Fibroblast of gingiva (primary cell): ENCODE data around the gene CD6.

Source experiments
- DNase-seq: peaks from one replicate; pipeline ENCODE4 v3.0.0-alpha.2; 2011; ENCODE audit warnings: low read depth

Gene CD6

DNA sequence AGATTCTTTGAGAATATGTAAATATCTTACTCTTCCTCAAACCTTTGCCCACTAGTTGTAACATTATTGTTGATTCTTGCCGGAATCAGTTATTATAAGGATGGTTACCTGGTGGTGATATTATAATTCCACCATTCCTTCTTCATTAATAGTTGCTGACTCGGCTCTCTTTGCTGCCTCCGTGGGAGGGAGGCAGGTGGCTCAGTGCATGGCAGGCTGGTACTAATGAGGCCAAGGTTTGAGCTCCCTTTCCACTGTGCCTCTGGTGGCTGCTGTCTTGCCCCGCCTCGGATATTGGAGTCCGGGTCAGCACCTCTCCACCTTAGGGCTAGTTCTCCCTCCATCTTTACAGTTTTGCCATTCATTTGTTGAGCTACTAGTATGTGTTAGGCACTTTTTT lies 12.7 kb downstream of the CD6 start:
- DNase-seq = no peak

DNA sequence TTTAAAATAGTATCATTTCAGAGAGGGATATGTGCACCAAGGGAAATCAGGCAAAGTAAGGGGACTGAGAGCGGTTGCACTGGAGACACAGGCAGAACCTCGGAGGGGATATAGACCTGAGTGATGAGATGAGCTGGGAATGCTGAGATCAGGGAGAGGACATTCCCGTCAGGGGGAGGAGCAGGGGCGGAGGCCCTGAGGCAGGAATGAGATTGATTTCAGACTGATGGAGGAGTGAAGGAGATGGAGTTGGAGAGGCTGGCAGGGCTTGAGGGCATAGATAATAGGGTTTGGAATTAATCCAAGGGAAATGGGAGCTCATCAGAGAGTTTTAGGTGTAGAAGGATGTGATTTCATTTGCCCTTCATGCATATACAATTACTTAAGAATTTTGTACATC lies 13.2 kb downstream of the CD6 start:
- no peak for DNase-seq

DNA sequence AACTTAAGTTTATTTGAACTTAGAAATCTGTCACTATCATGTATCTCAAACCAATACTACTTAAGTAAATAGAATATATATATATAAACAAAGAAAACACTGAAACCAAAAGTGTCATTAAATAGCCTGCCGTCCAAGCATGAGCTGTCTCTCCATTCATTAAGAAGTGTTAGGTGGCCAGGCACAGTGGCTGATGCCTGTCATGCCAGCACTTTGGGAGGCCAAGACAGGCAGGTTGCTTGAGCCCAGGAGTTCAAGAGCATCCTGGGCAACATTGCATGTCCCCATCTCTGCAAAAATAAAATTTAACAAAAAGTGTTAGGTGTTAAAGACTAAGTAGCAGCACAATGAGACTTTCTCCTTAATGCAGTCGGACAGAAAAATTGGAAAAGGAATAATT lies 14.0 kb downstream of the CD6 start:
- DNase-seq = no peak

DNA sequence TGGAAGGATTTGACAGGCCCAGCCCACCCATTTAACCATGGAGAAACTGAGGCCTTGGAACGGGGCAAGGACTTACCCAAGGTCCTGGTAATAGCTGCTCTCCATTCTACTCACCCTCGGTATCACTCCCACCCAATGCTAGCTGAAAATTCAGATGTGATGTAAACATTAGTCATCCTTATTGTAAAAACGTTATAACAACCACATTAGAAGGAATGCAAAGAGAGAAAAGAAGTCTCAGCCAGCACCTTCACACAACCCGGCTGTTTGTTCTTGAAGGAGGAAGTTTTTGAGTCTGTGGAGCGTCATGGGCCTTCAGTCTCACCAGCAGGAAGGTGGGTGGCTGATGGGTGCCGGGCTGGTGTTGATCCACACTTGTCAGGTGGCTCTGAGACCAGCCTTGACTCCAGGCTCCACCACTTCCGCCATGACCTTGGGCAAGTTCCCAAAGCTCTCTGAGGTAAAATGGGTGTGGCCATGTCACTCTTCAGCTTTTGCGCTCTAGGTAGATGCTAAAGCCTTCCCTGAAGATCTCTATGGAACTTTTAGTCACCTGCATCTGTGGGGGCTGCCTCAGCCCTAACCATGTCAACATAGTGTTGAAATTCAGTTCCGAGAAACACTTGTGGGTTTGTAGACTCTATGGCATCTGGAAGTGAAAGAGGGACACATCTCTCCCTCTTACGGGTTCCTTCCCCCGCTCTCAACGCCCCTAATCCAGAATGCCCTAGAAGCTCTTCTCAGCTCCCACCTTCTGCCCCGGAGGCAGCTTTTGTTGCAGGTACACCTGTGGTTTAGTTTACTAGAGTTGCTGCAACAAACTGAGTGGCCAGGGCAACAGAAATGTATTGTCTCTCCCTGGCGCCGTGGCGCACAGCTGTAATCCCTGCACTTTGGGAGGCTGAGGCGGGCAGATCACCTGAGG lies 14.8 kb downstream of the CD6 start:
- no peak for DNase-seq

DNA sequence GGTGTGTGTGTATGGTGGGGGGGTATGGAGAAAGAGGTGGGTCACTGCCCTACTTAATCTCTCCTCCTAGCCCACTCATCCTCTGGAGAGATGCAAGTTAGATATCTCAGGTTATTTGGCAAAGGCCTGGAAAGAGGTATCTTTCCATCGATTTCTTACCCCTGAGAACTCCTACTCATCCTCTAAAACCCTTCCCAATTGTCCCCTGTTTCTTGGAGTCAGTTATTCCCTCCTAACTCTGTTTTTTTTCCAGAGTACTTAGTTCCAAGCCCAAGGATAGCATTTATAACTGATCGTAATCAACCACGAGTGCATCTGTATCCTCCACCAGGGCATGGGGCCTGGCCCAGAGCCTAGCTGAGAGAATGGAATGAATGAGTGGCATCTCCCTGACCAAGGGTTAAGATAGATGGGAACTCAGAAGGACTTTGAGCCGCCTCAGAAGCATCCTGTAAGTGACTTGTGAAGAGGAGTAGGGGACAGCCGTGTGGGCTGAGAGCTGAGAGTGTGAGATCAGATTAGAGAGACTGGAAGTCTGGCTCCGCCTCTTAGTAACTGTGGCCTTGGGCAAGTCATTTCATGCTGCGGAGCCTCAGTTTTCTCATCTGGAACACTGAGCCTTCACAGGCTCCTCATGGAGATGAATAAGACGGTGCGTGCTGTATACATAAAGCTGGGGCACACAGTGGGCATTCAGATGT lies 16.2 kb downstream of the CD6 start:
- DNase-seq = no peak

DNA sequence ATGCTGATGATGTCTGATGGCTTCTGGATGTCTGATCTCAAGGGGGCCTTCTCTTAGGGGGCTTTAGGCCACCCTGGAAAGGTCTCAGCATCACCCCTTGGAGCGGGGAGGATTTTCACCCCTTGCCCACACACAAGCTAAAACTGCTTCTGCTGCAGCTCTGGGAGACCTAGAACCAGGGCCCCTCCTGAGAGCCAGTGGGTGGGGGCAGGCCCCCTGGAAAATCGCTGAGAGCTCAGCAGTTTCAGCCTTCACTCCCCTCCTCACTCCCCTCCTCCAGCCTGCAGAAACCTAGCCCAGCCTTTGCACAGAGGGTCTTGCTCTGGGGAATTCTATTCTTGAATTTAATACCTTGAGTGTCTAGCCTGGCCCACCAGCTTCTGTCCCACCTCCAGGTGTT lies 17.2 kb downstream of the CD6 start:
- no peak for DNase-seq

DNA sequence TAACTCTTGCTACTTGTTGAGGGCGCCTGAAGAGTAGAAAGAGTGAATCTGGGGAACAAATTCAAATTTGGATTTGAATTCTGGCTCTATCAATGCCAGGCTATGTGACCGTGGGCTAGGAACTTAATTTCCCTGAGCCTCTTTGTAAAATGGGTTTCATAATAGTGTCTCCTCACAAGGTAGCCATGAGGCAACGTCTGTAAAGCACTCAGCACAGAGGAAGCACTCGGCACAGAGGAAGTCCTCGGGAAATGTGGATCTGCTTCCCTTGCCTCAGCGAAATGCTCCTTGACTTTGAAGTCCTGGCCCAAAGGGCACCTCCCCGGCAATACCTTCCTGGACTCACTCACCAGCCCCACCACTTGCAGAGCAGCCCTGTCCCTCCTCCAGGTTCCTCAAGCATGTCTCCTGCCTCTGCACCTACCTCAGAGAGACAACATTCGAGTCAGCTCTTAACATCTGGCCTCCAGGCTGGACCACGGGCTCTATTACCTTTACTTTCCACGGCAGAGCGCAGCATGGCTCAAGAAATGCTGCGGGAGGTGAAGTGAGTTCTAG lies 17.7 kb downstream of the CD6 start:
- DNase-seq = no peak

DNA sequence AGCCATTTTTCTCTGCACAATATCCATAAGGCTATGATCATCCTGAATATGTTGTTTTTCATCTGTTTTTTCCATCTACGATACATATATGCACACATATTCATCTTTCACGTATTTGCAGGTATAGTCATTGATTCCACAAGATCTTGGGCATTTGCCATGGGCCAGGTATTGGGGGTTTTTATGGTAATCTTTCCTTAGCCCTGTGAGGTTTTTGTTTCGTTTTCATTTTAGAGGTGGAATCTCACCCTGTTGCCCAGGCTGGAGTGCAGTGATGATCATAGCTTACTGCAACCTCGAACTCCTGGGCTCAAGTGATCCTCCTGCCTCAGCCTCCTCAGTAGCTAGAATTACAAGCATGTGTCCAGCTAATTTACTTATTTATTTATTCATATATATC lies 20.0 kb downstream of the CD6 start:
- no peak for DNase-seq

DNA sequence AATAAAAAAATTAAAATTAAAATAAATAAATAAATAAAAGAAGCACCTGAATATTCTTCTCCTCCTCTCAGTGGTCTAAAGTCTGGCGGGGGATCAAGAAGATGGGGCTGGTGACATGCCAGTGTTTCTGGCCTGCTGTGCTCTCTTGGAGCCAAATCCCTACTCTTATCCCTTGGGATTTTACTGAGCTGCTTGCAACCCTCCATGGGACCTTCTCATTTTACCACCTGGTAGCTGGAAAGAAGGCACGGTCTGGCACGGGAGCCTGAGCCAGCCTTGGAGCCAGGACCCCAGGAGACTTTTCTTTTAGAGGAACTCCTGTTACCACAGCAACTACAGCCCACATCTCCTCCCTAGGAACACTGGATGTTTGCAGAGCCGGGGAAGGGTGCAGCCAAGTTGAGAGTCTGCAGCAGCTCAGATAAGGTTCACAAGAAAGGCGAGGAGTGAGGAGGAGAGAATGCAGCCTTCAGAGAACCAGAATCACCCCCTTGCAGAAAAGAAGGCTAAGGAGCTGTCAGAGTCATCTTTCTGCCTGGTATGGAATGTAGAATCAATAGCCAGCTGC lies 21.4 kb downstream of the CD6 start:
- DNase-seq = no peak

DNA sequence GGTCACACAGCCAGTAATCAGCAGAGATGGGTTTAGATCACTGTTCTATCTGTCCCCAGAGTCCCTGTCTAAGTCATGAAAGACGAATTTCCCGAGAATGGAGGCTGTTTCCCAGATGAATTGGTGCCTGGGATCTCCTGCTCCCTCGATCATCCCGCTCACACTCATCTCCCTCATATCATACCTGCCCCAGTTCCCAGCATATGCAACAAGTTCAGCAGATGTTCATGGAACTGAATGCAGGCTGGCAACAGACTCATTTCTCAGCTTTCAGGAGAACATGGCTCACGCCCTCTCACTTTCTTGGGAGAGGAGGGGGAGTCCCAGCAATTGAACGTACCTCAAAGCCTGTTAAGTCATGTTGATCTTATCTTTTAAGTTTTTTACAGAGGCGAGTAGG lies 22.1 kb downstream of the CD6 start:
- DNase-seq = no peak

DNA sequence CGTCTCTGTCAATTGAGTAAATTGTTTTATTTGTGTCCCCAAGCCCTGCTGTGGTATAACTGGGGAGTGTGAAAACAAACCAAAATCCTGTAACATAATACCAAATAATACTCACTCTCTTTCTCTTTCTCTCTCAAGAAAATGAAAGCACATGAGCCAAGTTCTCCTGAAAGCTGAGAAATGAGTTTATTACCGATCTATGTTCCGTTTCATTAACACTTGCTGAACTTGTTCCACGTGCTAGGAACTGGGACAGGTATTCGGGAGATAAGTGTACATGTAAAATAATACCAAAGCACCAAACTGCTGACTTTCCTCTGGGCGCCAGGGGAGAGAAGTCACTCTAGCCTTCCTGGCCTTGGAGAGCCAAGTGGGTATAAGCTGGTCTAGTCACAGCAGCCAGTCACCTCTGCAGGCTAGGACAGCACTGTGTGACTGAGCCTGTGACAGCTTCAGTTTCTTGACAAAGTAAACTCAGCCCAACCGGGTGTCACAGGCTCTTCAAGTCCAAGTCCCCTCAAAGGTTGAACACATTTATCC lies 23.1 kb downstream of the CD6 start:
- no peak for DNase-seq

DNA sequence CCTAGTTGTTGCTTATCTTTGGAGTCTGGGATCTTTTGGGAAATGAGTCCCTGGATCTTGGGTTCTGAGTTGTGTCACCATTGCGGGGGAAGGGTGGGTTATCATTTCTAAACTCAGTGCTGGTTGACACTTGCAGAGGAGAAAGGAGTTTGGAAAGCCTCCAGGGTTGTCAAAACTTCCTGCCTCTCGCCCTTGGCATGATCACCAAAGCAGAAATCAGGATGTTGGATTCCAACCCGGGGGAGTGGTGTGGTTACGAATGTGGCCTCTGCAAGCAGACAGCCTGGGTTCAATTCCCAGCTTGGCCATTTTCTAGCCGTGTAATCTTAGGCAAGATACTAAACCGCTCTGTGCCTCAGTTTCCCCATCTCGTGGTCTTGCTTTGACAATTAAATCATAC lies 24.3 kb downstream of the CD6 start:
- no peak for DNase-seq

DNA sequence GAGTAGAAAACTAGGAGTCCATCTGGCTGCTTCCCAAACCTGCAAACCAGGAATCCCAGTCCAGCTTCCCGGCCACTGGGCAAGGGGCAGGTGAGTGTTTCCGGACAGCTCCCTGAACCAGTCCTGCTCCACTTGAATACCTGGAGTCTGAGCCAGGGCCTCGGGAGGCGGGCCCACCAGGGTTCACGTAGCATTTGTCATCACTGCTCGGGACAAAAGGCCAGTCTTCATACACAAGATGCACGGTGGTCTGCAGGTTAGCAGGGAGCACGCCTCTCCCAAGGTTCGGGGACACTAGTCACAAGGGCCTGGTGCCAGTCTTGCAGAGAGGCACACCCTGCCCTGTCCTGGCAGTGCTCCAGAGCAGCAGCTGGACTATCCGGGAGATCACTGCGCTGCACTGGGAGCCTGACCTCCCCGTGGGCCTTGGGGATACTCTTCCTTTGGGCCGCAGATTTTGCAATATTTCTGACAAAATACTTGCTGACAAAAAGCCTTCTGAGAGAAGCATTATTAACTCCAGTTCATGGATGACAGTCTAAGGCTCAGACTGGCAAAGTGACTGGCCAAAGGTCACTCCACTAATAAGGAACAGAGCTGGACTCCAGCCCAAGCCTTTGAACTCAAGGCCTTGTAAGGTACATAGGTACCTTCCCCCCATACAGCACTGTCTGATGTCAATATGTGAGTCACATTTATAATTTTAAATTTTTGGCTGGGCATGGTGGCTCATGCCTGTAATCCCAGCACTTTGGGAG lies 25.1 kb downstream of the CD6 start:
- no peak for DNase-seq

DNA sequence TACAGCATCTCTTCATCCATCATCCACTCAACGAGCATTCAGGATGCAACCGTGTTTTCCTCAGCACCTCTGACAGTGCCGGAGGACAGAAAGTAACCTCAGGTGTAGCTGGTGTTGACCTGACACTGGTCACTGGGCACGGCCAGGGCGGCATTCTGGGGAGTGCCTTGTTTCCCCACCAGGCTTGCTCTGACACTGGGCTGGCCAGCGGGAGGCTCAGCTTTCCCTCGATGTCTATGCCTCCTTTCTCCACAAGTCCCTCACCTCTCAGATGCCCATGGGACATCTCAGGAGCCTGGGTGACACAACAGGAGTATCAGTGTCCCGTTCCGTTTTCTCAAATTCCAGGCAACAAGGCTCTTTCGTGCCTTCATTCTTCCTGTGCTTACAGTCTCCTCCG lies 28.9 kb downstream of the CD6 start:
- DNase-seq = no peak

DNA sequence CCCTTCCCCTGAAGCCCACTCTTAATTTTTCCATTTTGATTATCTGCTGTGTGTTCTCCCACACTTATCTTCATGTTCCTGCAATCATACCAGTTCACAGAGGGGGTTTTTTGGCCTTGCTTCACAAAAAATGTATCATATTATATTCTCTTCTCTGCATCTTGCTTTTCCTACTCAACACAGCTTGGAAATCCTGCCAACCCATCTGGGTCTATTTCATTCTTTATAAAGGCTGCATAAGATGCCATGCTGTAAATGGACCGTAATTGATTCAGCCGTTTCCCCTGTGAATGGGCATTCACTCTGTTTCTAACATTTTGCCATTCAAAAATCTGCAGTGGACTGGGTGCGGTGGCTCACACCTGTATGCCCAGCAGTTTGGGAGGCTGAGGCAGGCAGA lies 30.5 kb downstream of the CD6 start:
- DNase-seq = no peak

DNA sequence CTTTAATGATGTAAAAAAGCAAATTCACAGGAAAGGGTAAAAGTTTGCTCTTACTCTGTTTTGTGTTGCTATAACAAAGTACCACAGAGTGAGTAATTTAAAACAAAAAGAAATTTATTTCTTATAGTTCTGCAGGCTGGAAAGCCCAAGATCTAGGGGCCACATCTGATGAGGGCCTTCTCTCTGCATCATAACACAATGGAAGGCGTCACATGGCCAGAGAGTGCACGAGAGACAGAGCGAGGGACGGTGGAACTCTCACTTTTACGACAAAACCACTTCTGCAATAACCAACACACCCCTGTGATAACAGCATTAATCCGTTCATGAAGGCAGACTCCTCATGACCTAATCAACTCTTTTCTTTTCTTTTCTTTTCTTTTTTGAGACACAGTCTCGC lies 31.1 kb downstream of the CD6 start:
- no peak for DNase-seq

DNA sequence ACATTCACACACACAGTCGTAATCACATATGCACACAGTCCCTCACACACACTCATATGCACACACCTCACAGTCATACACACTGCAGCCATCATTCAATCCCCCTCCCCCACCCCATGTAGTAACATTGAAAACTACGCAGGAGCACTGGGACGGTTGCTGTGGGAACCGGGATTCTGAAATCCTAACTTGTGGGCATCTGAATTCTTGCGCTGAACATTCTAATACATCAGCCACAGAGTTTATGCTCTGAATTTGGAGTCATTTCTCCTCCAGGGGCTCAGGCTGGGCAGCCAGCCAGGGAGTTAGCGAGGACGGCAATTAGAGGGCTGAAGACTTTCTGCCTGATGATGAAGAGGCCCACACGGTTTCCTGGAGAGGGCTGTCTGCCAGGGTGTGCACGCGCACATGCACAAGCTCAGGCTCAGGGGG lies 32.7 kb downstream of the CD6 start:
- no peak for DNase-seq

DNA sequence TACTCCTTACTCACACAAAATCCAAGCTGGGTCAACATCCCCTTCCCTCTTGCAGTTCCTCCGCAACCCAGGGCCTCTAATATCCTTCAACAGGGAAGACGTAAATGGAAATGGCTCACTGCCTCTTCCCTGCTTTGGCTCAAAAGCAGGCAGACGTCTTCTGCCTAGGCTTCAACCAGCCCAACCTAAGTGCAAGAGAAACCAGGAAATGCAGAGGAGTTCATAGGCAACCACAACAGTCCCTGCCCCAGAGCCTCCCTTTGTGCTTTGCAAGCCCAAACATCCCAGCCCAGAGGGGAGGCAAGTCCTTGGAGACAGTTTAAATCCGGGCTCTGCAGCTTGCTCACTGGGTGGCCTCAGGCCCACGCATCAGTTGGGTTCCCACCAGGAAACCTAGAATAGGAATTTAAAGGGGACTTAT lies 33.3 kb downstream of the CD6 start:
- no peak for DNase-seq

DNA sequence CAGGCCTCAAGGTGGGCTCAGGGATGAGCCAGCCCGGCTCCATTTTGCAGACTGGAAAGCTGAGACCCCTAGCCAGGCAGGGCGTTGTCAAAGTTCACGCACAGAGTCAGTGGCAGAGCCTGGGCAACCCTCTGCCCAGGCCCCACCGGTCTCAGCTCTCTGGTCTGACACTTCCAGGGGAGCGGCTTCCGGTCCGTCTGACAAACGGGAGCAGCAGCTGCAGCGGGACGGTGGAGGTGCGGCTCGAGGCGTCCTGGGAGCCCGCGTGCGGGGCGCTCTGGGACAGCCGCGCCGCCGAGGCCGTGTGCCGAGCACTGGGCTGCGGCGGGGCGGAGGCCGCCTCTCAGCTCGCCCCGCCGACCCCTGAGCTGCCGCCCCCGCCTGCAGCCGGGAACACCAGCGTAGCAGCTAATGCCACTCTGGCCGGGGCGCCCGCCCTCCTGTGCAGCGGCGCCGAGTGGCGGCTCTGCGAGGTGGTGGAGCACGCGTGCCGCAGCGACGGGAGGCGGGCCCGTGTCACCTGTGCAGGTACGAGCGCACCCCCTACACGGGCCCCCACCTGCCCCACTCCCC lies 36.0 kb downstream of the CD6 start:
- no peak for DNase-seq

DNA sequence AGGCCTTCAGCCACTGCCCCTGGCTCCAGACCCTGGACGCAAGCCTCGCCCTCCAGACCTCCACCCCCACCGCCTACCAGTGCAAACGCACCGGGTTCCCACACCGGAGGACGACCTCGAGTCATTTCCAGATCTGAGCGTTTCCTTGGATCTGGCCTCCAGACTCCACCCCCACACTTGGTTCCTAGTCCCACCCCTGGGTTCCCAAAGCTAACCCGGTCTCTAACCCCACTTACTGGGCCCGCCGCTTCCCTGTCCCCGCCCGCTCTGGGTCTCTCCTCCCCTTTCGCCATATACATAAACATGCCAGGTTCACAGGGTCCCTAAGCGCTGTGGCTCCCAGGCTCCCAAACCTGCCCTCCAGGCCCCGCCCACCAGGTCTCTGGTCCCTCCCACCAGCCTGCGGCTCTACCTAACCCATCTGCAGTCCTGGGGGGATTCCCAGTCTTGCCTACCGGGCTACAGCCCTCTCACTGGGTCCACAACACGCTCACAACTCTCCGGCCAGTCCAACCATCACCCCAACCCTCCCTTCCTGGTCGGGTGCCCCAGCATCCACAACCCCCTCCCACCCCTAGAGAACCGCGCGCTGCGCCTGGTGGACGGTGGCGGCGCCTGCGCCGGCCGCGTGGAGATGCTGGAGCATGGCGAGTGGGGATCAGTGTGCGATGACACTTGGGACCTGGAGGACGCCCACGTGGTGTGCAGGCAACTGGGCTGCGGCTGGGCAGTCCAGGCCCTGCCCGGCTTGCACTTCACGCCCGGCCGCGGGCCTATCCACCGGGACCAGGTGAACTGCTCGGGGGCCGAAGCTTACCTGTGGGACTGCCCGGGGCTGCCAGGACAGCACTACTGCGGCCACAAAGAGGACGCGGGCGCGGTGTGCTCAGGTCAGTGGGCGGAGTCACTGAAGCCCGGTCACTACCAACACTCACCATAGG lies 36.7 kb downstream of the CD6 start:
- no peak for DNase-seq
